ENCODE data around the gene LRRK1. TPM values are rescaled to one million over a fixed set of nuclear protein-coding genes. Genes with fewer than 3 reads are reported as not detected.

LRRK1 gene
- polyA plus RNA-seq, 1 donor (not counting 4 experiments of a cell fraction or from before 2014, with no cell fraction given) = 6.2 TPM

- Histone ChIP-seq H3K36me3 (ENCODE audit: control insufficient read depth in 2 of 2, extremely low read depth in 1 of 2, insufficient read depth in 2 of 2, low read length in 2 of 2) (no peaks in the 10 kb centered on the region), H3K9me1 (ENCODE audit: control insufficient read depth, extremely low read depth, insufficient read depth, low read length) (peaks cover 2% of the 10 kb centered on the region), H3K27me3 (ENCODE audit: control insufficient read depth, extremely low read depth, insufficient read depth, low read length) (no peaks in the 10 kb centered on the region), H3K79me2 (ENCODE audit: control insufficient read depth, insufficient read depth, low read length) (peaks cover 8% of the 10 kb centered on the region), H3K9me3 (ENCODE audit: control insufficient read depth, low read depth, low read length) (no peaks in the 10 kb centered on the region), H4K20me1 (ENCODE audit: control insufficient read depth, extremely low read depth, insufficient read depth, low read length) (no peaks in the 10 kb centered on the region), H3K4me2 (ENCODE audit: control insufficient read depth, extremely low read depth, insufficient read depth, low read depth, low read length) (no peak overlapping the region), H2AFZ (ENCODE audit: control insufficient read depth, low read length) (no peak overlapping the region), H3K9ac (ENCODE audit: control insufficient read depth, extremely low read depth, insufficient read depth, low read length) (no peak overlapping the region), H3K4me3 (ENCODE audit: control insufficient read depth in 2 of 3, extremely low read depth in 1 of 3, insufficient read depth in 2 of 3, low read depth in 1 of 3, low read length in 3 of 3) (no peak overlapping the region), H3K4me1 (ENCODE audit: control insufficient read depth, extremely low read depth, insufficient read depth, low read length) (no peaks in the 10 kb centered on the region), H3K27ac (ENCODE audit: control insufficient read depth, insufficient read depth, low read length) (no peak overlapping the region)
- no peak for TF ChIP-seq CTCF (optimal IDR thresholded peaks at IDR 0.05 in 1 of 3, IDR thresholded peaks at IDR 0.05 in 1 of 3, conservative IDR thresholded peaks at IDR 0.05 in 1 of 3; ENCODE audit: extremely low read depth in 1 of 3, insufficient read depth in 2 of 3, low read length in 3 of 3)
- TF ChIP-seq EZH2 (IDR thresholded peaks at IDR 0.05; ENCODE audit: low read length) = no peak
- no peak for FAIRE-seq
- dilution Hi-C loops (cut with MboI; ENCODE audit: extremely low pct_ligation_motif_present, low sequenced_read_pairs) = no loop called here
- DNase-seq (ENCODE audit: low read depth, low spot score) = no peak
Observed at GRCh38 chr15:100944986-100945385, 25.8 kb downstream of the LRRK1 start.

- no peaks in the 10 kb centered on the region for H3K79me2 ChIP-seq (ENCODE audit: control insufficient read depth, insufficient read depth, low read length)
- no peak overlapping the region for H3K27ac ChIP-seq (ENCODE audit: control insufficient read depth, insufficient read depth, low read length)
- no peak overlapping the region for H2AFZ ChIP-seq (ENCODE audit: control insufficient read depth, low read length)
- no peak overlapping the region for H3K4me3 ChIP-seq (ENCODE audit: control insufficient read depth in 2 of 3, extremely low read depth in 1 of 3, insufficient read depth in 2 of 3, low read depth in 1 of 3, low read length in 3 of 3)
- H3K27me3 ChIP-seq (ENCODE audit: control insufficient read depth, extremely low read depth, insufficient read depth, low read length) = no peaks in the 10 kb centered on the region
- H3K9me1 ChIP-seq (ENCODE audit: control insufficient read depth, extremely low read depth, insufficient read depth, low read length) = no peaks in the 10 kb centered on the region
- no peaks in the 10 kb centered on the region for H3K36me3 ChIP-seq (ENCODE audit: control insufficient read depth in 2 of 2, extremely low read depth in 1 of 2, insufficient read depth in 2 of 2, low read length in 2 of 2)
- H3K4me2 ChIP-seq (ENCODE audit: control insufficient read depth, extremely low read depth, insufficient read depth, low read depth, low read length) = no peak overlapping the region
- dilution Hi-C loops (cut with MboI; ENCODE audit: extremely low pct_ligation_motif_present, low sequenced_read_pairs) = no loop called here
- TF ChIP-seq CTCF (optimal IDR thresholded peaks at IDR 0.05 in 1 of 3, IDR thresholded peaks at IDR 0.05 in 1 of 3, conservative IDR thresholded peaks at IDR 0.05 in 1 of 3; ENCODE audit: extremely low read depth in 1 of 3, insufficient read depth in 2 of 3, low read length in 3 of 3) (no peak), EZH2 (IDR thresholded peaks at IDR 0.05; ENCODE audit: low read length) (no peak)
- H3K4me1 ChIP-seq (ENCODE audit: control insufficient read depth, extremely low read depth, insufficient read depth, low read length) = no peaks in the 10 kb centered on the region
- no peaks in the 10 kb centered on the region for H4K20me1 ChIP-seq (ENCODE audit: control insufficient read depth, extremely low read depth, insufficient read depth, low read length)
- FAIRE-seq = no peak
- H3K9me3 ChIP-seq (ENCODE audit: control insufficient read depth, low read depth, low read length) = no peaks in the 10 kb centered on the region
- DNase-seq (ENCODE audit: low read depth, low spot score) = no peak
- no peak overlapping the region for H3K9ac ChIP-seq (ENCODE audit: control insufficient read depth, extremely low read depth, insufficient read depth, low read length)
Observed at GRCh38 chr15:100947760-100948429, 28.7 kb downstream of the LRRK1 start.
